ENCODE measurements around the gene TRAPPC4.
"Not testable (repeated sequence)": the region's sequence is repeated elsewhere in the genome, so short reads cannot be mapped to it uniquely, and the experiment has no call there.

Gene TRAPPC4

DNA sequence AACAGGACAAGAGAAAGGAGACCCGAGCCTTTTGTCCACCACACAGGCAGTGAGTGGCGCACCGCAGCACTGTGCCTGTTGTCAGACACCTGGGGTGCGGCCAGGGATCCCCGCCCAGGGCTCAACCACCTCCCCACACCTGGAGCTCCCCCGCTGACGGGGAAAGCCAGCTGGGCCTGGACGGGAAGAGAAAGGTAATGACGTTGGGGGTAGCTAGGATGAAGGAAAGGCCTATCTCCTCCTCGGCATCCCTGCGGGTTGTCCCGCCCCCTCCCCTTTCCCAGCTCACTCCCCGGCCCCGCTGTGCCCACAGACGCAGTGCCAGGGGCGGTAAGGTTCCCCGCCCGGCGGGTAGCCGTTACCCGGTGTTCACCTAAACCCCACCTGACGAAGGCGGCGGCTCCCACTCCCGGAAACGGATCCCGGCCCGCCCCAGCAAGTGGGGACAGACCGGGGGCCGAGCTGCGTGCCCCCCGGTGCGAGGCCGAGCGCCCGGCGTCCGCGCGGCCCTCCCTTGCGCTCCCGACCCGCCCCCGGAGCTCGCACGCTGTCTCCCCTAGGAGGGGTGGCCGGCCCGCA lies 37.9 kb downstream of the TRAPPC4 start:
- Histone ChIP-seq H3K27me3 (ENCODE audit: control insufficient read depth, insufficient read depth, low read length) (no peaks in the 10 kb centered on the region), H3K9me3 (ENCODE audit: control insufficient read depth, low read depth, low read length) (no peaks in the 10 kb centered on the region), H3K36me3 (ENCODE audit: control insufficient read depth, low read depth, low read length) (peaks cover 38% of the 10 kb centered on the region), H3K9ac (ENCODE audit: low read length) (peak overlapping the region; percentile 79), H3K27ac (ENCODE audit: low read length) (no peak overlapping the region), H3K4me1 (ENCODE audit: control insufficient read depth, low read depth, low read length) (peaks cover 5% of the 10 kb centered on the region), H3K4me3 (ENCODE audit: low read length) (peak overlapping the region; percentile 89)

DNA sequence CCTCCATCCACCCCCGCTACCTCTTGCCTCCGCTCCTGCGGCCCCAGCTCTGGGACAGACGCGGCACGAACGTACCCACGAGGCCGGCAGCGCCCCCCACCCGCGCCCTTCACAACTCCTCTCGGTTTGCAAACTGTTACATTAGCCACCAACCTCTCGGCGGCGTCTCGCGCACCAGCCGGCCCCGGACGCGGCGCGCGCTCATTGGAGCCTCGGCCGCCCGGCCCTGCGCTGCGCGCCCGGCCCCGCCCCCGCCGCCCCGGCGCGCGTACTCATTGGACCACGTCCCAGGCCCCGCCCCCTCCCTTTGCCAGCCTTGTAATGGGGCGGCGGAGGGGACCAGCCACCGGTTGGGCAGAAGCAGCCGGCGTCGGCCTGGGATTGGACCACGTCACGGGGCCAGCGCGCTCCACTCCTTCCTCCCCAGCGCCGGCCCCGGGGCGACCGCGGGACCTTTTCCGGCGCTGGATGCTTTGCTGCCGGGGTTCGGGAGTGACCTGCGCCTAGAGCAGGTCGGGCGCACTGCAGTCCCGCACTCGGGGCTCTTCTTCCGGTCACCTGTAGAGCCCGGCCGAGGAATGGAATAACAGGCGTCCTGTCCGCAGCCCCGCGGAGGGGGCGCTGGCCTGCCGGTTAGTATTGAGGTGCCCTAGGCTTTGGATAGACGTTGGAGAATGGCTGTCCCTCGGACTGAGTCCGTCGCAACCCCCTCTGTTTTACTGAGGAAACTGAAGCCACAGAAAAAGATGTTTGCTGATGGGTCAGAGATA lies 38.6 kb downstream of the TRAPPC4 start, which contains the start of gene HYOU1:
Gene HYOU1 (minus strand): TSS at position 206 of the 770 bp plus-strand sequence. CDS start 1,045 bp downstream, outside the sequence.
- H3K27me3 ChIP-seq (ENCODE audit: control insufficient read depth, insufficient read depth, low read length) = no peaks in the 10 kb centered on the region
- H3K36me3 ChIP-seq (ENCODE audit: control insufficient read depth, low read depth, low read length) = peaks cover 31% of the 10 kb centered on the region
- peak within 1 kb of the TSS; percentile 89 for H3K4me3 ChIP-seq (ENCODE audit: low read length)
- no peaks in the 10 kb centered on the region for H3K9me3 ChIP-seq (ENCODE audit: control insufficient read depth, low read depth, low read length)
- peak within 1 kb of the TSS; percentile 79 for H3K9ac ChIP-seq (ENCODE audit: low read length)
- peaks cover 5% of the 10 kb centered on the region for H3K4me1 ChIP-seq (ENCODE audit: control insufficient read depth, low read depth, low read length)
- peak within 1 kb of the TSS; percentile 24 for H3K27ac ChIP-seq (ENCODE audit: low read length)

DNA sequence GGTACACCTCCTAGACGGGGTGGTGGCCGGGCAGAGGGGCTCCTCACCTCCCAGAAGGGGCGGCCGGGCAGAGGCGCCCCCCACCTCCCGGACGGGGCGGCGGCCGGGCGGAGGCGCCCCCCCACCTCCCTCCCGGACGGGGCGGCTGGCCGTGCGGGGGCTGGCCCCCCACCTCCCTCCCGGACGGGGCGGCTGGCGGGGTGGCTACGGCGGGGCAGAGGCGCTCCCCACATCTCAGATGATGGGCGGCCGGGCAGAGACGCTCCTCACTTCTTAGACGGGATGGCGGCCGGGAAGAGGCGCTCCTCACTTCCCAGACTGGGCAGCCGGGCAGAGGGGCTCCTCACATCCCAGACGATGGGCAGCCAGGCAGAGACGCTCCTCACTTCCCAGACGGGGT lies 40.6 kb downstream of the TRAPPC4 start:
- not testable (repeated sequence) for H3K4me1 ChIP-seq (ENCODE audit: control insufficient read depth, low read depth, low read length); H3K9me3 ChIP-seq (ENCODE audit: control insufficient read depth, low read depth, low read length); H3K27me3 ChIP-seq (ENCODE audit: control insufficient read depth, insufficient read depth, low read length); H3K4me3 ChIP-seq (ENCODE audit: low read length); H3K9ac ChIP-seq (ENCODE audit: low read length); H3K27ac ChIP-seq (ENCODE audit: low read length)
- H3K36me3 ChIP-seq (ENCODE audit: control insufficient read depth, low read depth, low read length) = peaks cover 12% of the 10 kb centered on the region

DNA sequence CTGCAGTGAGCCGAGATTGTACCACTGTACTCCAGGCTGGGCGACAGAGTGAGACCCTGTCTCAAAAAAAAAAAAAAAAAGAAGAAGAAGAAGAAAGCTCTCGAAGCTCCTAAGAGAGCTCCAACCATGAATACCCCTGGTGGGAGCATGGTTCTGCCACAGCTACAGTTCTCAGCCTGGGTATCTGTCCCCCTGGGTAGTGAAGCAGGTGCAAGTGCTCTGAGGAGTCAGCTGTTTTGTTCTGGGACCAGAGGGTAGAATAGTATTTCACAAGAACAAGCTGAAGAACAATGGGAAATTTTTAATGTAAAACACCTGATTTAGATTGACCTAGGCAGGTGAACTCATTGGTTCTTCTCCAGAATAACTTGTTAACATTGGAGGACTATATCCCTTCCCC lies 42.7 kb downstream of the TRAPPC4 start:
- Histone ChIP-seq H3K36me3 (ENCODE audit: control insufficient read depth, low read depth, low read length) (no peaks in the 10 kb centered on the region), H3K4me1 (ENCODE audit: control insufficient read depth, low read depth, low read length) (no peaks in the 10 kb centered on the region), H3K27ac (ENCODE audit: low read length) (no peak overlapping the region), H3K4me3 (ENCODE audit: low read length) (no peak overlapping the region), H3K9me3 (ENCODE audit: control insufficient read depth, low read depth, low read length) (no peaks in the 10 kb centered on the region), H3K9ac (ENCODE audit: low read length) (no peak overlapping the region), H3K27me3 (ENCODE audit: control insufficient read depth, insufficient read depth, low read length) (no peaks in the 10 kb centered on the region)

DNA sequence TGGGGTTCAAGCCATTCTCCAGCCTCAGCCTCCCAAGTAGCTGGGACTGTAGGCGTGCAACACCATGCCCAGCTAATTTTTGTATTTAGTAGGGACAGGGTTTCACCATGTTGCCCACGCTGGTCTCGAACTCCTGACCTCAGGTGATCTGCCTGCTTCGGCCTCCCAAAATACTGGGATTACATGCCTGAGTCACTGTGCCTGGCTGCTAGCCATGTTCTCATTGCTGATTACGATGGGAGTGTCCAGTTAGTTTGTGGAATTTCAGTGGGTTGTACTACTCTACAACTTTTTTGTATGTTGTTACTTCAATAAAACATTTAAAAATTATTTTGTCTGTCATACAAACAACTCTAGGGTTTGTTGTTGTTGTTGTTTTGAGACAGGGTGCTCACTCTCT lies 44.2 kb downstream of the TRAPPC4 start:
- no peaks in the 10 kb centered on the region for H3K4me1 ChIP-seq (ENCODE audit: control insufficient read depth, low read depth, low read length)
- H3K9ac ChIP-seq (ENCODE audit: low read length) = no peak overlapping the region

DNA sequence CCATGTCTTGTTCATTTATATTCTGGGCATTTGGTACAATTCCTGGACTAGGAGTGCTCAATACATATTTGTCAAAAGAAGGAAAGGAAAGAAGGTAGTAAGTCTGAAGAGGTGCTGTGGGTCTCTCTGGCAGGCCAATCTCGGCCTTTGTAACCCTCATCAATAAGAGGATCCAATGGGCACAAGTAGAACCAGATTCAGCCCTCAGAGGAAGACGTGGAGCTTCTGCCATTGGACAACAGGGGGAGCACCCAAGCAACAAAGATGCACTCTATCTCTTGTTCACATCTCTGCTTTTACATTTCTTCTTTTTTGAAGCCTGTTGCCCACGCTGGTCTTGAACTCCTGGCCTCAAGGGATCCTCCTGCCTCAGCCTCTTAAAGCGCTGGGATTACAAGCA lies 46.8 kb downstream of the TRAPPC4 start:
- Histone ChIP-seq H3K27ac (ENCODE audit: low read length) (no peak overlapping the region), H3K9me3 (ENCODE audit: control insufficient read depth, low read depth, low read length) (no peaks in the 10 kb centered on the region), H3K9ac (ENCODE audit: low read length) (no peak overlapping the region), H3K27me3 (ENCODE audit: control insufficient read depth, insufficient read depth, low read length) (no peaks in the 10 kb centered on the region), H3K4me3 (ENCODE audit: low read length) (no peak overlapping the region), H3K4me1 (ENCODE audit: control insufficient read depth, low read depth, low read length) (no peaks in the 10 kb centered on the region), H3K36me3 (ENCODE audit: control insufficient read depth, low read depth, low read length) (peaks cover 5% of the 10 kb centered on the region)

More for the DNA sequence above, 44.2 kb downstream of the TRAPPC4 start:
- no peaks in the 10 kb centered on the region for H3K9me3 ChIP-seq (ENCODE audit: control insufficient read depth, low read depth, low read length)
- no peak overlapping the region for H3K4me3 ChIP-seq (ENCODE audit: low read length)
- no peaks in the 10 kb centered on the region for H3K36me3 ChIP-seq (ENCODE audit: control insufficient read depth, low read depth, low read length)
- no peaks in the 10 kb centered on the region for H3K27me3 ChIP-seq (ENCODE audit: control insufficient read depth, insufficient read depth, low read length)
- no peak overlapping the region for H3K27ac ChIP-seq (ENCODE audit: low read length)

DNA sequence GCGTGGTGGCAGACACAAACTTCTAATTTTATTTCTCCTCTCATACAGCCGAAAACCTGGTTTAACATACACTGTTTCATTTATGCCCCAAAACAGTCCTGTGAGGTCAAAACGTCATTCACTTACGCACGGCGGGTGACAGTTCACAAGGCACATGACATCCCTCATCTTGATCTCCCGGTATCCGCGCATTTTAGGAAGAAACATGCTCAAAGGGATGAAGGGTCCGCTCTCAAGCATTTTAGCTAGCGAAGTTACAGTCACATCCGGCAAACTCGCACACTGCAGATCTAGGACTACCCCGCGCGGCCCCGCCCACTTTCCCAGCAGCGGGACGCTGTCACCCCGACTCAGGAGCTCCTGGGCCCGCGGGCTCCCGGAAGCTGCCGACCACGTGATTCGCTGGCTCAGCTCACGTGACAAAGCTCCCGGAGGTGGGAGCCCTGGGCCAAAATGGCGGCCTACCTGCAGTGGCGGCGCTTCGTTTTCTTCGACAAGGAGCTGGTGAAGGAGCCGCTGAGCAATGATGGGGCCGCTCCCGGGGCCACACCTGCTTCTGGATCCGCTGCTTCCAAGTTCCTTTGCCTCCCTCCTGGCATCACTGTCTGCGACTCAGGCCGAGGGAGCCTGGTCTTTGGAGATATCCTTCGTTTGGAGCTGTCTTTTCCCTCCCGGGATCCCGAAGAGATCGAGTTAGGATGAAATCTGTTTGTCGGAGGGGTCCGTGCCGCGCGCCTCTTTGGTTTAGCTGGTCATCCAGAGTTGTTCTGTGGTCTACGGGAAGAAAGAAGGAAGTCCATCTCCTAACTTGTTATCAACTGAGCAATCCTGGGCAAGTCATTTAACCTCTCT lies 49.0 kb downstream of the TRAPPC4 start, which contains the start of gene VPS11:
Gene VPS11 (plus strand): TSS at position 448 of the 852 bp plus-strand sequence. CDS start 6 bp downstream, at position 454.
- Histone ChIP-seq H3K9ac (ENCODE audit: low read length) (peak within 1 kb of the TSS; percentile 91), H3K9me3 (ENCODE audit: control insufficient read depth, low read depth, low read length) (no peaks in the 10 kb centered on the region), H3K4me3 (ENCODE audit: low read length) (peak within 1 kb of the TSS; percentile 95), H3K4me1 (ENCODE audit: control insufficient read depth, low read depth, low read length) (no peaks in the 10 kb centered on the region), H3K27ac (ENCODE audit: low read length) (no peak within 1 kb of the TSS), H3K27me3 (ENCODE audit: control insufficient read depth, insufficient read depth, low read length) (no peaks in the 10 kb centered on the region), H3K36me3 (ENCODE audit: control insufficient read depth, low read depth, low read length) (peaks cover 21% of the 10 kb centered on the region)

Data from iPS-18a (cell line).